ENCODE data around the gene SH3YL1. TPM values are rescaled to one million over a fixed set of nuclear protein-coding genes. Genes with fewer than 3 reads are reported as not detected.

The SH3YL1 gene
- total RNA-seq, 1 donor from 2014 or later, result 27.3 TPM

DNA sequence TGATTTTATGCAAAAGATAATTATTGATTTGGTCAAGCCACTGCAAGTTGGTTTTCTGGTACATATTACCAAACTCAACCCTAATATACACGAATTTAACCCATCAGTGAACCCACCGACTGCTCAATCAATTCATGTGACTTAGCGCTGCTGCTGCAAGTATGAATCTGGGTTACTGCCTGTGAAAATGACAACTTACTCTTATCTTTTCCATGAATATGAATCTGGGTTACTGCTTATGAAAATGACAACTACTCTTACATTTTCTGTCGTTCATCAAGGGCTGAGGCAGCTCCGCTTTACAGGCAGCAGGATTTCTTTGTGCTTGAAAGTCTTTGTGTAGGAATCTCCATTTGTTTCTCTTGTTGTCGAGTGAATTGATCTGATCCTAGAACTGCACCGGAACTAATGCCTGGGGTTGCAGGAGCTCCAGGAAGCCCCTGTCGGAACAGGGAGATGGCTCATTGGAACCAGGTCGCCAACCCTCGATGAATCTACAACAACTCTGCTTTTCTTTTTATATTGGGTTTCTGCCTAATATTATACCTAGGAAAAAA lies 46.2 kb upstream of the SH3YL1 start:
- no peaks in the 10 kb centered on the region for H3K9me3 ChIP-seq (ENCODE audit: insufficient read depth, low read depth, low read length)
- H3K4me1 Mint-ChIP-seq (ENCODE audit: low read depth, unreplicated experiment), result peaks cover 6% of the 10 kb centered on the region
- H3K4me3 ChIP-seq (ENCODE audit: insufficient read depth, low read depth, low read length), result no peak overlapping the region
- no peak overlapping the region for H3K4me2 ChIP-seq (ENCODE audit: low read length)
- no peak overlapping the region for H2AFZ ChIP-seq (ENCODE audit: low read depth, low read length)
- H4K20me1 ChIP-seq (ENCODE audit: insufficient read depth, low read length), result no peaks in the 10 kb centered on the region
- H3K4me1 ChIP-seq (ENCODE audit: insufficient read depth, low read length), result no peaks in the 10 kb centered on the region
- no peak overlapping the region for H3K9ac ChIP-seq (ENCODE audit: low read length)
- no peaks in the 10 kb centered on the region for H3K36me3 ChIP-seq (ENCODE audit: insufficient read depth, low read length)
- H3K27ac ChIP-seq (ENCODE audit: low read depth, low read length), result no peak overlapping the region
- no peaks in the 10 kb centered on the region for H3K9me3 Mint-ChIP-seq (ENCODE audit: unreplicated experiment)
- H3K27me3 ChIP-seq (ENCODE audit: insufficient read depth, low read length), result no peaks in the 10 kb centered on the region
- DNase-seq (ENCODE audit: low read depth) (no peak), FAIRE-seq (no peak)
- no peaks in the 10 kb centered on the region for H3K79me2 ChIP-seq (ENCODE audit: insufficient read depth, low read length)
- TF ChIP-seq, protein P1, sequence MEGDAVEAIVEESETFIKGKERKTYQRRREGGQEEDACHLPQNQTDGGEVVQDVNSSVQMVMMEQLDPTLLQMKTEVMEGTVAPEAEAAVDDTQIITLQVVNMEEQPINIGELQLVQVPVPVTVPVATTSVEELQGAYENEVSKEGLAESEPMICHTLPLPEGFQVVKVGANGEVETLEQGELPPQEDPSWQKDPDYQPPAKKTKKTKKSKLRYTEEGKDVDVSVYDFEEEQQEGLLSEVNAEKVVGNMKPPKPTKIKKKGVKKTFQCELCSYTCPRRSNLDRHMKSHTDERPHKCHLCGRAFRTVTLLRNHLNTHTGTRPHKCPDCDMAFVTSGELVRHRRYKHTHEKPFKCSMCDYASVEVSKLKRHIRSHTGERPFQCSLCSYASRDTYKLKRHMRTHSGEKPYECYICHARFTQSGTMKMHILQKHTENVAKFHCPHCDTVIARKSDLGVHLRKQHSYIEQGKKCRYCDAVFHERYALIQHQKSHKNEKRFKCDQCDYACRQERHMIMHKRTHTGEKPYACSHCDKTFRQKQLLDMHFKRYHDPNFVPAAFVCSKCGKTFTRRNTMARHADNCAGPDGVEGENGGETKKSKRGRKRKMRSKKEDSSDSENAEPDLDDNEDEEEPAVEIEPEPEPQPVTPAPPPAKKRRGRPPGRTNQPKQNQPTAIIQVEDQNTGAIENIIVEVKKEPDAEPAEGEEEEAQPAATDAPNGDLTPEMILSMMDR (IDR thresholded peaks at IDR 0.05; ENCODE audit: insufficient read depth, low read depth, low read length), result no peak
- TF ChIP-seq EZH2 (IDR thresholded peaks at IDR 0.05; ENCODE audit: insufficient read depth, low read length), result no peak
- no peak overlapping the region for H3K27ac Mint-ChIP-seq (ENCODE audit: unreplicated experiment)
- H3K27me3 Mint-ChIP-seq (ENCODE audit: low read depth, unreplicated experiment), result peaks cover 8% of the 10 kb centered on the region
- no peaks in the 10 kb centered on the region for H3K36me3 Mint-ChIP-seq (ENCODE audit: low read depth, unreplicated experiment)
- H3K4me3 Mint-ChIP-seq (ENCODE audit: unreplicated experiment), result no peak overlapping the region

DNA sequence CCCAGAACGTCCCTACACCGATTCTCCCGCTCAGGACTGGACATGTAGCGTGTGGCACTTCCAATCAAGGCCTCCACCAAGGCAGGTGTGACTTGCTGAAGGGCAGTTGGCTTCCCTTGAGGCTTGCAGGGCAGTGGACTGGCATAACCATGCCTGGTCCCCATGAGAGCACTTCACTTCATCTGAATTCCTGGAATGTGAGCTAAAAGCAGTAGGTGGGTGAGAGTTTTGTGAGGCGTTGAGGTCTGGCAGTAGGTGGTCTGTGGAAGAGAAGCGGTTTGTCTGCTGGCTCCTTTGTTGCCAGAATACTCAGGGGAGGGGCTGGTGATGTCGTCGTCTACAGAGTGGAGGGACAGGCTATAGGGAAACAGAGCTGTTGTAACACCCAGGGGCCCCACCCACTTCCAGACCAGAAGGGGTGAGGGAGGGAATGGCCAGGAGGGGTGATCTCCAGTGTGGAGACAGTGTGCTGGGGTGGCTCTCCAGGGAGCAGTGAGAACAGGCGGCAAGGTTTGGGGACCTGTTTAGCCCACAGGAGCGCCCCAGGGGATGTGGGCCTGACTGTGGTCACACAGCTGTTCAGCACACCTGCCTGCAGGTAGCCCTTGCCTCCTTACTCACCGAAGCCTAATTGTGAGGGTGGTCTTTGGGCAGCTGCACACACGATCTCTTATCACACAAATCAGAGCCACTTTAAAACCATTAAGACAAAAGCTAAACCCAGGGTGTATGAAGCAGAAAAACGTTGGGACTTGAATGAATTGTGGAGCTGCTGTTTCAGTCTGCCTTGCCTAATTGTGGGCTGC lies 45.5 kb upstream of the SH3YL1 start:
- H3K36me3 ChIP-seq (ENCODE audit: insufficient read depth, low read length), result no peaks in the 10 kb centered on the region
- Mint-ChIP-seq H3K27me3 (ENCODE audit: low read depth, unreplicated experiment) (peaks cover 8% of the 10 kb centered on the region), H3K9me3 (ENCODE audit: unreplicated experiment) (no peaks in the 10 kb centered on the region), H3K27ac (ENCODE audit: unreplicated experiment) (no peak overlapping the region), H3K36me3 (ENCODE audit: low read depth, unreplicated experiment) (no peaks in the 10 kb centered on the region), H3K4me1 (ENCODE audit: low read depth, unreplicated experiment) (peaks cover 6% of the 10 kb centered on the region), H3K4me3 (ENCODE audit: unreplicated experiment) (no peak overlapping the region)
- H3K79me2 ChIP-seq (ENCODE audit: insufficient read depth, low read length), result no peaks in the 10 kb centered on the region
- FAIRE-seq, result no peak
- no peak overlapping the region for H3K9ac ChIP-seq (ENCODE audit: low read length)
- H3K4me2 ChIP-seq (ENCODE audit: low read length), result no peak overlapping the region
- H3K4me3 ChIP-seq (ENCODE audit: insufficient read depth, low read depth, low read length), result no peak overlapping the region
- no peaks in the 10 kb centered on the region for H3K9me3 ChIP-seq (ENCODE audit: insufficient read depth, low read depth, low read length)
- no peak overlapping the region for H3K27ac ChIP-seq (ENCODE audit: low read depth, low read length)
- no peak for DNase-seq (ENCODE audit: low read depth)
- peak overlapping the region; percentile 47 for H2AFZ ChIP-seq (ENCODE audit: low read depth, low read length)
- H4K20me1 ChIP-seq (ENCODE audit: insufficient read depth, low read length), result no peaks in the 10 kb centered on the region
- TF ChIP-seq, protein P1 (IDR thresholded peaks at IDR 0.05; ENCODE audit: insufficient read depth, low read depth, low read length), result no peak
- TF ChIP-seq EZH2 (IDR thresholded peaks at IDR 0.05; ENCODE audit: insufficient read depth, low read length), result no peak
- no peaks in the 10 kb centered on the region for H3K4me1 ChIP-seq (ENCODE audit: insufficient read depth, low read length)
- no peaks in the 10 kb centered on the region for H3K27me3 ChIP-seq (ENCODE audit: insufficient read depth, low read length)

DNA sequence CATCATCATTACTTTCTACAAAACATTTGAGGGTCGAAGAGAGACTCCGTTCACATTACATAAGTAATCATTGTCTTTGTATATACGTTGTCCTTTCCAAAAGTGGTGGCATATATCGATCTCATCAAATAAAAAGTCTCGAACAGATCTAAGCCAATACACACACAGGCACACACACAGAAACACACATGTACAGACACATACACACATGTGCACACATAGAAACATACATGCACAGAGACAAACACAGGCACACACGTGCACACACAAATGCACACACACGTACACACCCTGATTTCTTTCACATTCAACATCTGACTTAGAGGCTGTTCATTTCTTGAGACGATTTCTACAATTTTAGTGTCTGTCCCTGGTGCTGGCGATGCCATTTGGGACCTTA lies 41.5 kb upstream of the SH3YL1 start:
- H3K27me3 Mint-ChIP-seq (ENCODE audit: low read depth, unreplicated experiment), result peaks cover 6% of the 10 kb centered on the region
- H3K27ac Mint-ChIP-seq (ENCODE audit: unreplicated experiment), result no peak overlapping the region
- H3K27me3 ChIP-seq (ENCODE audit: insufficient read depth, low read length), result no peaks in the 10 kb centered on the region
- H3K36me3 ChIP-seq (ENCODE audit: insufficient read depth, low read length), result no peaks in the 10 kb centered on the region
- no peak overlapping the region for H3K27ac ChIP-seq (ENCODE audit: low read depth, low read length)
- H3K9me3 ChIP-seq (ENCODE audit: insufficient read depth, low read depth, low read length), result no peaks in the 10 kb centered on the region
- H3K4me3 ChIP-seq (ENCODE audit: insufficient read depth, low read depth, low read length), result no peak overlapping the region
- H3K9me3 Mint-ChIP-seq (ENCODE audit: unreplicated experiment), result peaks cover 6% of the 10 kb centered on the region
- H3K9ac ChIP-seq (ENCODE audit: low read length), result no peak overlapping the region
- TF ChIP-seq, protein P1 (IDR thresholded peaks at IDR 0.05; ENCODE audit: insufficient read depth, low read depth, low read length), result no peak
- no peak for TF ChIP-seq EZH2 (IDR thresholded peaks at IDR 0.05; ENCODE audit: insufficient read depth, low read length)
- no peaks in the 10 kb centered on the region for H3K4me1 ChIP-seq (ENCODE audit: insufficient read depth, low read length)
- DNase-seq (ENCODE audit: low read depth) (no peak), FAIRE-seq (no peak)
- H3K4me2 ChIP-seq (ENCODE audit: low read length), result no peak overlapping the region
- H3K4me3 Mint-ChIP-seq (ENCODE audit: unreplicated experiment), result no peak overlapping the region
- H3K36me3 Mint-ChIP-seq (ENCODE audit: low read depth, unreplicated experiment), result no peaks in the 10 kb centered on the region
- no peak overlapping the region for H2AFZ ChIP-seq (ENCODE audit: low read depth, low read length)
- no peaks in the 10 kb centered on the region for H3K79me2 ChIP-seq (ENCODE audit: insufficient read depth, low read length)
- H4K20me1 ChIP-seq (ENCODE audit: insufficient read depth, low read length), result no peaks in the 10 kb centered on the region
- peaks cover 6% of the 10 kb centered on the region for H3K4me1 Mint-ChIP-seq (ENCODE audit: low read depth, unreplicated experiment)
